ENCODE measurements around the gene DEGS2.
"Not testable (repeated sequence)": the region's sequence is repeated elsewhere in the genome, so short reads cannot be mapped to it uniquely, and the experiment has no call there.

The DEGS2 gene

DNA sequence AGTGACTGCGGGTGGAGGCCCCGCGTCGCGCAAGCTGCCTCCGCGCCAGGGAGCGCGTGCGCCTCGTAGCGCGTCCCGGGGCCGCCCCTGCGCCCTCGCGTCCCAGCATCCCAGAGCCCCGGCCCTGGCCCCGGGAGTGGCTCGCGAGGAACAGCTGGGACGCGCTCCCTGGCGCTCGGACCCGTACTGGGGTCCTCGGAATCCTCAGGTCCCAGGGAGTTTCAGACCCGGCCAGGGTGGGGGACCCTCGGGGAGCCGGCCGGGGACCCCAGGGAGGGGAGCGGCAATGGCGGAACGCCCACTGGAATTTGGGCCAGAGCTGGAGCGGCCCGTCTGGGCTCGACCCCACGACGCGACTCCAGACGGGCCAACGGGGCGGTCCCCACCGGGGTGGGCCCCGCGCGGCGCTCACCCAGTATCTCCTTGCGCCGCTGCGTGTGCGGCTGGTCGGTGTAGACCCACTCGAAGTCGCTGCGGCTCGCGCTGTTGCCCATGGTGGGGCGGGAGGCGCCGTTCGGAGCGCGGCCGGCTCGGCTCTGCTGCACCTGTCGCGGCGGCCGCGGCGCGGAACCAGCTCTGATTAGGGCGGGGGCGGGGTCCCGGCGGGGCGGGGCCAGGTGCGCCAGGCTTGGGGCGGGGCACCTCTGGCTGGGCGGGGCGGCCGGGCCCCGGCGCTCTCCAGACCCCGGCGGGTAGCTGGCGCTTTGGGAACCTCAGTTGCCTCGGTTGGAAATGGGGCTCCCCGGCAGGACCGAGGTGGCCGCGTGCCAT is at the start of gene DEGS2:
DEGS2 (minus strand) TSS at position 552 of the 771 bp plus-strand sequence; CDS start at position 494, 58 bp downstream.
- TF ChIP-seq, protein P1, sequence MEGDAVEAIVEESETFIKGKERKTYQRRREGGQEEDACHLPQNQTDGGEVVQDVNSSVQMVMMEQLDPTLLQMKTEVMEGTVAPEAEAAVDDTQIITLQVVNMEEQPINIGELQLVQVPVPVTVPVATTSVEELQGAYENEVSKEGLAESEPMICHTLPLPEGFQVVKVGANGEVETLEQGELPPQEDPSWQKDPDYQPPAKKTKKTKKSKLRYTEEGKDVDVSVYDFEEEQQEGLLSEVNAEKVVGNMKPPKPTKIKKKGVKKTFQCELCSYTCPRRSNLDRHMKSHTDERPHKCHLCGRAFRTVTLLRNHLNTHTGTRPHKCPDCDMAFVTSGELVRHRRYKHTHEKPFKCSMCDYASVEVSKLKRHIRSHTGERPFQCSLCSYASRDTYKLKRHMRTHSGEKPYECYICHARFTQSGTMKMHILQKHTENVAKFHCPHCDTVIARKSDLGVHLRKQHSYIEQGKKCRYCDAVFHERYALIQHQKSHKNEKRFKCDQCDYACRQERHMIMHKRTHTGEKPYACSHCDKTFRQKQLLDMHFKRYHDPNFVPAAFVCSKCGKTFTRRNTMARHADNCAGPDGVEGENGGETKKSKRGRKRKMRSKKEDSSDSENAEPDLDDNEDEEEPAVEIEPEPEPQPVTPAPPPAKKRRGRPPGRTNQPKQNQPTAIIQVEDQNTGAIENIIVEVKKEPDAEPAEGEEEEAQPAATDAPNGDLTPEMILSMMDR (IDR thresholded peaks at IDR 0.05; ENCODE audit: control insufficient read depth, extremely low read depth, insufficient read depth): no peak
- peak within 1 kb of the TSS; percentile 46 for H3K4me3 ChIP-seq (ENCODE audit: low read depth, low read length)
- DNase-seq (ENCODE audit: low read depth): no peak

DNA sequence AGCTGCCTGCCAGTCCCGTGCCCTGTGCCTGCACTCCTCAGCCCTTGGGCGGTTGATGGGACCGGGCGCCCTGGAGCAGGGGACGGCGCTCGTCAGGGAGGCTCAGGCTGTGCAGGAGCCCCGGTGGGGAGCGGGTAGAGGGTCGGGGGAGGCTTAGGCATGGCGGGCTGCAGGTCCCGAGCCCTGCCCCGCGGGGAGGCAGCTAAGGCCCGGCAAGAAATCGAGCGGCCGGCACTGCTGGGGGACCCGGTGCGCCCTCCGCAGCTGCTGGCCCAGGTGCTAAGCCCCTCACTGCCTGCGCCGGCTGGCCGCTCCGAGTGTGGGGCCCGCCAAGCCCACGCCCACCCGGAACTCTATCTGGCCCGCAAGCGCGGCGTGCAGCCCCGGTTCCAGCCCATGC is 48.7 kb upstream of the DEGS2 start:
- not testable (repeated sequence) for H3K4me3 ChIP-seq (ENCODE audit: low read depth, low read length); DNase-seq (ENCODE audit: low read depth)

DNA sequence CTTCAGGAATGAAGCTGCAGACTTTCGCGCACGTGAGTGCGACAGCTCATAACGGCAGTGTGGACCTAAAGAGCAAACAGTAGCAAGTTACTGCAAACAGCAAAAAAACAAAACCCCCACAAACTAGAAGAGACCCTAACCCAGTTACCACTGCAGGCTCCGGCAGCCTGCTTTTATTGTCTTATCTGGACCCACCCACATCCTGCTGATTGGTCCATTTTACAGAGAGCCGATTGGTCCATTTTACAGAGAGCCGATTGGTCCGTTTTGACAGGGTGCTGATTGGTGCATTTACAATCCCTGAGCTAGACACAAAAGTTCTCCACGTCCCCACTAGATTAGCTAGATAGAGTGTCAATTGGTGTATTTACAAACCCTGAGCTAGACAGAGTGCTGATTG is 48.1 kb upstream of the DEGS2 start:
- not testable (repeated sequence) for DNase-seq (ENCODE audit: low read depth); H3K4me3 ChIP-seq (ENCODE audit: low read depth, low read length)

DNA sequence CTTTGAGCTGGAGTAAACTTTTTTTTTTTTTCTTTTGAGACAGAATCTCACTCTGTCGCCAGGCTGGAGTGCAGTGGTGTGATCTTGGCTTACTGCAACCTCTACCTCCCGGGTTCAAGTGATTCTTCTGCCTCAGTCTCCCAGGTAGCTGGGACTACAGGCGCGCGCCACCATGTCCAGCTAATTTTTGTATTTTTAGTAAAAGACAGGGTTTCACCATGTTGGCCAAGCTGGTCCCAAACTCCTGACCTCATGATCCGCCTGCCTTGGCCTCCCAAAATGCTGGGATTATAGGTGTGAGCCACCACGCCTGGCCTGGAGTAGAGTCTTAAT is 45.4 kb upstream of the DEGS2 start:
- H3K4me3 ChIP-seq (ENCODE audit: low read depth, low read length); DNase-seq (ENCODE audit: low read depth): not testable (repeated sequence)

DNA sequence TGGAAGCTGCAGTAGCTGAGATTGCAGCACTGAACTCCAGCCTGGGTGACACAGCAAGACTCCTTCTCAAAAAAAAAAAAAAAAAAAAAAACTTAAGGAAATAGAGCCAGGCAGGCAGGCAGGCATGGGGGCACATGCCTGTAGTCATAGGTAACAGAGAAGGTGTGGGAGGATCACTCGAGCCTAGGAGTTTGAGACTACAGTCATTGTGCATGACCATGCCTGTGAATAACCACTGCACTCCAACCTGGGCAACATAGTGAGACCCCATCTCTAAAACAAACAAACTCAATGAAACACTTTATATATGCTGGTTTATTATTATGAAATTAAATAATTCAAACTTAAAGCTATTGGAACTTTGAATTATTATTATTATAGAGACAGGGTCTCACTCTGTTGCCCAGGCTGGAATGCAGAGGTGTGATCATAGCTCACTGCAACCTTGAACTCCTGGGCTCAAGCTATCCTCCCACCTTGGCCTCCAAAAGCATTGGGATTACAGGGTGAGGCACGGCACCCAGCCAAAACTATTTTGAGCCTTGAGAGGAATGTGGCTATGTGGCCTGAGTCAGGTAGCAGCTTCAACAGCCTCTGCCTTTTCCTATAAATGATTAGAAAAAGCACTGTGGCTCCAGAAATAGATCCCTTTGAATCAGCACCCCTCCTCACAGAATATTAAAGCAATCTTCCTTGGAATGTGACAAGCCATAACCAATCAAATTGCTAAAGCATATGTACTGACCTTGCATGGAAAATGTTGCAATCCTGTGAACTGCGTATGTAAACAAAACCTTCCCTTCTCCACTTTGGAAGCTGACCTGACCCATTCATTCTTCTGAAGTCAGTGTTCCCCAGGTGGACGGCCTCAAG is 44.8 kb upstream of the DEGS2 start:
- peak; percentile 21 for DNase-seq (ENCODE audit: low read depth)
- TF ChIP-seq, protein P1 (IDR thresholded peaks at IDR 0.05; ENCODE audit: control insufficient read depth, extremely low read depth, insufficient read depth): no peak
- H3K4me3 ChIP-seq (ENCODE audit: low read depth, low read length): no peak overlapping the region

DNA sequence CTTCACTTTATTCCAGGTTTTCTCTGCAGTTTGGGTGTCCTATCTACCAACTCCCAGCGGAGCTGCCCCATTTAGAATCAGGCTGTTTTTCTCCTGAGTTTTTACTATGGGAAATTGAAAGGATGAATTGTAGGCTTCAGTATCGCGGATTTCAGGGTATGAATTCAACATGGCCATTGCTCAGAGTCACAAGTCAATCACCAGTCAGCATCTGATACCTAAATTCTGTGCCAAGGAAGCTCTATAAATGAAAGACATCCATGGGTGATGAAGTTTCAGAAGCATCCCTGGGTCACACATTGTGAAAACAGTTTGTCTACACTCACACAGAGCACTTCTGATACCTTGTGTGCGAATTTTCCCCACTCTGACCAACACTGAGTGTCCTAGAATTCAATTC is 43.7 kb upstream of the DEGS2 start:
- no peak for DNase-seq (ENCODE audit: low read depth)
- H3K4me3 ChIP-seq (ENCODE audit: low read depth, low read length): no peak overlapping the region
- TF ChIP-seq, protein P1 (IDR thresholded peaks at IDR 0.05; ENCODE audit: control insufficient read depth, extremely low read depth, insufficient read depth): no peak

DNA sequence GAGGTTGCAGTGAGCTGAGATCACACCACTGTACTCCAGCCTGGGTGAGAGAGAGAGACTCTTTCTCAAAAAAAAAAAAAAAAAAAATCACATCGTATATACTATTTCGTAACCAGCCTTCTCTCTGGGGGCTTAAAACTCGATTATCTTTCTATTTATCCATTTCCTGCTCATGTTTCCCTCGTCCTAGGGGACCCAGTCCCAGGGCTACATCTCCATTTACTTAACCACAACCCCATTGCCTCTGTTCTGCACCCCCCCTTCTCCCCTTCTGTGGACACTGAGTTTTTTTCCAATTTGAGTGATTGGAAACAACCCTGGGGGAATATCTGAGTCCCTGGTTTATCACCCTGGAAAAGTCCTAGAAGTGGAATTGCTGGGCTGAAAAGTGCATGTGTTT is 43.3 kb upstream of the DEGS2 start:
- no peak overlapping the region for H3K4me3 ChIP-seq (ENCODE audit: low read depth, low read length)
- TF ChIP-seq, protein P1 (IDR thresholded peaks at IDR 0.05; ENCODE audit: control insufficient read depth, extremely low read depth, insufficient read depth): no peak
- DNase-seq (ENCODE audit: low read depth): no peak

DNA sequence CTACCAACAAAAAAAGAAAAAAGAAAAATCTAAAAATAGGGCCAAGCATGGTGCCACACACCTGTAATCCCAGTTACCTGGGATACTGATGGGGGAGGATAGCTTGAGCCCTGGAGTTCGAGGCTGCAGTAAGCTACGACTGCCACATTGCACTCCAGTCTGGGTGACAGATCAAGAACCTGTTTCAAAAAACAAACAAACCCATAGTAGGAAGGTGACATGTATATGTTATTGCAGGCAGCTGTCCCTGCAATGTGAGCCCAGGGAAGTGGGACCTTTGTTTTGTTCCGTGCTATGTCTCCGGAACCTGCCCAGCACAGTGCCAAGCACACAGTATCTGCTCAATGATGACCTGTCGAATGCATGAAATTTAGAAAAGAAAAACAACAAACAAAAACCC is 42.3 kb upstream of the DEGS2 start:
- DNase-seq (ENCODE audit: low read depth): no peak
- TF ChIP-seq, protein P1 (IDR thresholded peaks at IDR 0.05; ENCODE audit: control insufficient read depth, extremely low read depth, insufficient read depth): no peak

More for the DNA sequence above, 42.3 kb upstream of the DEGS2 start:
- no peak overlapping the region for H3K4me3 ChIP-seq (ENCODE audit: low read depth, low read length)

All from LNCaP clone FGC (cell line).